Naive B cell (primary cell): ENCODE results near the gene WLS. TPM values are rescaled to one million over a fixed set of nuclear protein-coding genes. Genes with fewer than 3 reads are reported as not detected.
"Not testable (repeated sequence)": the region's sequence is repeated elsewhere in the genome, so short reads cannot be mapped to it uniquely, and the experiment has no call there.

Source experiments
- ATAC-seq, 2 donors: fragments of 150-1000 bp; cut with Tn5 transposase; 2 replicates each; pipeline ENCODE4 v1.10.0; 2021; ENCODE audit warnings: low read depth in 2 of 2, mild to moderate bottlenecking in 2 of 2, moderate library complexity in 2 of 2
- DNase-seq: peaks from one replicate; pipeline ENCODE4 v3.0.0; 2022
- H3K27ac Mint-ChIP-seq, 6 donors: one replicate each; pipeline ENCODE4 v1.8.0; 2020 to 2022; ENCODE audit warnings: mild to moderate bottlenecking in 6 of 6, mixed read lengths in 6 of 6, moderate library complexity in 5 of 6, inconsistent platforms in 2 of 6
- H3K27me3 Mint-ChIP-seq, 3 donors: one replicate each; pipeline ENCODE4 v1.8.0; 2021 to 2022; ENCODE audit warnings: mixed read lengths in 3 of 3, mild to moderate bottlenecking in 1 of 3
- H3K36me3 Mint-ChIP-seq, 2 donors: one replicate each; pipeline ENCODE4 v1.8.0; 2020 to 2022; ENCODE audit warnings: mixed read lengths in 2 of 2, inconsistent platforms in 1 of 2, mild to moderate bottlenecking in 1 of 2
- H3K4me1 Mint-ChIP-seq, 3 donors: one replicate each; pipeline ENCODE4 v1.8.0; 2020 to 2022; ENCODE audit warnings: mixed read lengths in 3 of 3, inconsistent platforms in 1 of 3, mild to moderate bottlenecking in 1 of 3, moderate library complexity in 1 of 3
- H3K4me3 Mint-ChIP-seq, 8 donors: one replicate each; pipeline ENCODE4 v1.8.0; 2020 to 2022; ENCODE audit warnings: mild to moderate bottlenecking in 8 of 8, mixed read lengths in 8 of 8, moderate library complexity in 8 of 8, inconsistent platforms in 2 of 8
- H3K9me3 Mint-ChIP-seq, 7 donors: one replicate each; pipeline ENCODE4 v1.8.0; 2020 to 2022; ENCODE audit warnings: mixed read lengths in 7 of 7, mild to moderate bottlenecking in 5 of 7, inconsistent platforms in 2 of 7, moderate library complexity in 1 of 7
- polyA plus RNA-seq, 6 donors: library from polyadenylated mRNA; unstranded; fragments of 300-500 nt; fragmentation: Illumina TruSeq; gene quantifications; one replicate each; pipeline ENCODE4 v1.2.3, GENCODE V29; 2021; ENCODE audit warnings: low read depth in 6 of 6

Gene WLS
- polyA plus RNA-seq, 6 donors from 2014 or later = 0.78 TPM; not detected in 5

- Mint-ChIP-seq H3K9me3 (no peaks in the 10 kb centered on the region), H3K27me3 (peaks cover 0 to 15% (median 12%) of the 10 kb centered on the region in 3 donors), H3K4me1 (peaks cover 5 to 16% (median 8%) of the 10 kb centered on the region in 3 donors), H3K27ac (no peak overlapping the region), H3K36me3 (no peaks in the 10 kb centered on the region), H3K4me3 (no peak overlapping the region)
- DNase-seq (no peak), ATAC-seq (no peak)
Observed at GRCh38 chr1:68164918-68165317, 67.4 kb downstream of the WLS start.

GRCh38 chr1:68163220-68163619 is 69.1 kb downstream of the WLS start:
- Mint-ChIP-seq H3K36me3 (no peaks in the 10 kb centered on the region), H3K4me3 (no peak overlapping the region), H3K9me3 (no peaks in the 10 kb centered on the region), H3K27ac (no peak overlapping the region), H3K4me1 (peaks cover 8 to 20% (median 9%) of the 10 kb centered on the region in 3 donors), H3K27me3 (peaks cover 0 to 12% (median 7%) of the 10 kb centered on the region in 3 donors)
- no peak for DNase-seq
- no peak for ATAC-seq

- no peak for ATAC-seq
- no peak for DNase-seq
- H3K27me3 Mint-ChIP-seq = peaks cover 0 to 10% (median 7%) of the 10 kb centered on the region in 3 donors
- no peaks in the 10 kb centered on the region for H3K36me3 Mint-ChIP-seq
- H3K9me3 Mint-ChIP-seq = no peaks in the 10 kb centered on the region
- H3K27ac Mint-ChIP-seq = no peak overlapping the region
- H3K4me1 Mint-ChIP-seq = peaks cover 8 to 20% (median 9%) of the 10 kb centered on the region in 3 donors
- H3K4me3 Mint-ChIP-seq = no peak overlapping the region
Observed at GRCh38 chr1:68162761-68163160, 69.6 kb downstream of the WLS start.

GRCh38 chr1:68161672-68162071 is 70.7 kb downstream of the WLS start:
- not testable (repeated sequence) for H3K36me3 Mint-ChIP-seq, ATAC-seq, DNase-seq, H3K9me3 Mint-ChIP-seq, H3K27me3 Mint-ChIP-seq
- Mint-ChIP-seq H3K27ac (peak overlapping the region in 2 of 6 donors; percentile 8 to 81), H3K4me3 (peak overlapping the region in 2 of 8 donors; percentile 0 to 41), H3K4me1 (peaks cover 8 to 20% (median 9%) of the 10 kb centered on the region in 3 donors)

GRCh38 chr1:68160935-68161334 is 71.4 kb downstream of the WLS start:
- H3K27me3 Mint-ChIP-seq = peaks cover 0 to 13% (median 6%) of the 10 kb centered on the region in 3 donors
- H3K4me3 Mint-ChIP-seq = peak overlapping the region in 3 of 8 donors; percentile 2 to 49 (median 16)
- peaks cover 8 to 20% (median 9%) of the 10 kb centered on the region in 3 donors for H3K4me1 Mint-ChIP-seq
- H3K27ac Mint-ChIP-seq = peak overlapping the region in 2 of 6 donors; percentile 49 to 62
- DNase-seq, ATAC-seq, H3K9me3 Mint-ChIP-seq, H3K36me3 Mint-ChIP-seq: not testable (repeated sequence)

- Mint-ChIP-seq H3K4me1 (peaks cover 8 to 20% (median 9%) of the 10 kb centered on the region in 3 donors), H3K27me3 (peaks cover 0 to 16% (median 8%) of the 10 kb centered on the region in 3 donors), H3K36me3 (no peaks in the 10 kb centered on the region), H3K27ac (no peak overlapping the region), H3K9me3 (no peaks in the 10 kb centered on the region), H3K4me3 (no peak overlapping the region)
- ATAC-seq = no peak
- DNase-seq = no peak
Observed at GRCh38 chr1:68160021-68160420, 72.3 kb downstream of the WLS start.

- ATAC-seq (no peak), DNase-seq (no peak)
- Mint-ChIP-seq H3K4me3 (no peak overlapping the region), H3K27ac (no peak overlapping the region), H3K27me3 (peaks cover 0 to 15% (median 12%) of the 10 kb centered on the region in 3 donors), H3K36me3 (no peaks in the 10 kb centered on the region), H3K9me3 (no peaks in the 10 kb centered on the region), H3K4me1 (peaks cover 8 to 20% (median 9%) of the 10 kb centered on the region in 3 donors)
Observed at GRCh38 chr1:68158837-68159236, 73.5 kb downstream of the WLS start.

- Mint-ChIP-seq H3K4me3 (no peak overlapping the region), H3K4me1 (peaks cover 8 to 20% (median 9%) of the 10 kb centered on the region in 3 donors)
Observed at GRCh38 chr1:68157416-68157815, 74.9 kb downstream of the WLS start.

GRCh38 chr1:68151690-68152089 is 80.6 kb downstream of the WLS start:
- Mint-ChIP-seq H3K4me1 (no peaks in the 10 kb centered on the region), H3K27ac (no peak overlapping the region), H3K36me3 (no peaks in the 10 kb centered on the region), H3K27me3 (peaks cover 0 to 24% (median 21%) of the 10 kb centered on the region in 3 donors), H3K4me3 (no peak overlapping the region), H3K9me3 (no peaks in the 10 kb centered on the region)
- ATAC-seq (no peak), DNase-seq (no peak)

More at GRCh38 chr1:68157416-68157815, 74.9 kb downstream of the WLS start:
- Mint-ChIP-seq H3K27ac (no peak overlapping the region), H3K27me3 (peaks cover 0 to 15% (median 12%) of the 10 kb centered on the region in 3 donors), H3K9me3 (no peaks in the 10 kb centered on the region), H3K36me3 (no peaks in the 10 kb centered on the region)
- DNase-seq (no peak), ATAC-seq (no peak)

- DNase-seq (no peak), ATAC-seq (no peak)
- H3K27me3 Mint-ChIP-seq = peaks cover 0 to 12% (median 12%) of the 10 kb centered on the region in 3 donors
- no peaks in the 10 kb centered on the region for H3K36me3 Mint-ChIP-seq
- no peak overlapping the region for H3K27ac Mint-ChIP-seq
- H3K4me3 Mint-ChIP-seq = no peak overlapping the region
- H3K9me3 Mint-ChIP-seq = no peaks in the 10 kb centered on the region
- no peaks in the 10 kb centered on the region for H3K4me1 Mint-ChIP-seq
Observed at GRCh38 chr1:68149907-68150306, 82.4 kb downstream of the WLS start.

GRCh38 chr1:68149110-68149798 is 83.1 kb downstream of the WLS start:
- ATAC-seq (no peak), DNase-seq (no peak)
- Mint-ChIP-seq H3K9me3 (no peaks in the 10 kb centered on the region), H3K4me3 (no peak overlapping the region), H3K36me3 (no peaks in the 10 kb centered on the region), H3K27me3 (peaks cover 0 to 9% (median 9%) of the 10 kb centered on the region in 3 donors), H3K4me1 (no peaks in the 10 kb centered on the region), H3K27ac (no peak overlapping the region)

GRCh38 chr1:68148631-68149030 is 83.7 kb downstream of the WLS start:
- peaks cover 0 to 9% (median 9%) of the 10 kb centered on the region in 3 donors for H3K27me3 Mint-ChIP-seq
- H3K4me1 Mint-ChIP-seq = no peaks in the 10 kb centered on the region
- no peak for ATAC-seq
- H3K27ac Mint-ChIP-seq = no peak overlapping the region
- H3K4me3 Mint-ChIP-seq = no peak overlapping the region
- no peak for DNase-seq
- H3K36me3 Mint-ChIP-seq = no peaks in the 10 kb centered on the region
- no peaks in the 10 kb centered on the region for H3K9me3 Mint-ChIP-seq

- no peak for ATAC-seq
- no peak for DNase-seq
- H3K4me3 Mint-ChIP-seq = no peak overlapping the region
- H3K9me3 Mint-ChIP-seq = no peaks in the 10 kb centered on the region
- H3K27ac Mint-ChIP-seq = peak overlapping the region in 1 of 6 donors; percentile 20
- peaks cover 0 to 9% (median 9%) of the 10 kb centered on the region in 3 donors for H3K27me3 Mint-ChIP-seq
- no peaks in the 10 kb centered on the region for H3K4me1 Mint-ChIP-seq
- H3K36me3 Mint-ChIP-seq = no peaks in the 10 kb centered on the region
Observed at GRCh38 chr1:68147534-68148171, 84.7 kb downstream of the WLS start.
